Measurements from ENCODE around the gene NUP62.
"Not testable (repeated sequence)": the region's sequence is repeated elsewhere in the genome, so short reads cannot be mapped to it uniquely, and the experiment has no call there.

Gene NUP62

GRCh38 chr19:49929121-49929610, at the start of gene NUP62, which contains the start of gene ATF5:
Gene NUP62, minus strand, starts transcription at chr19:49929504. Its CDS starts 19,697 bp downstream, at chr19:49909807.
Gene ATF5, plus strand, starts transcription at chr19:49929205. Its CDS starts 1,646 bp downstream, at chr19:49930851.
- DNase-seq = peak; percentile 71

- DNase-seq = no peak
Measured at GRCh38 chr19:49978324-49978723, 49.0 kb upstream of the NUP62 start.

GRCh38 chr19:49977881-49978280, 48.6 kb upstream of the NUP62 start:
- no peak for DNase-seq

GRCh38 chr19:49977076-49977475, 47.8 kb upstream of the NUP62 start:
- no peak for DNase-seq

GRCh38 chr19:49976496-49976895, 47.2 kb upstream of the NUP62 start:
- no peak for DNase-seq

- DNase-seq = no peak
Measured at GRCh38 chr19:49975051-49975450, 45.7 kb upstream of the NUP62 start.

- DNase-seq = no peak
Measured at GRCh38 chr19:49973987-49974386, 44.7 kb upstream of the NUP62 start.

- DNase-seq = no peak
Measured at GRCh38 chr19:49972841-49973240, 43.5 kb upstream of the NUP62 start.

- DNase-seq = no peak
Measured at GRCh38 chr19:49971991-49972411, 42.7 kb upstream of the NUP62 start.

GRCh38 chr19:49969355-49969754, 40.1 kb upstream of the NUP62 start:
- not testable (repeated sequence) for DNase-seq

- no peak for DNase-seq
Measured at GRCh38 chr19:49968279-49968922, 39.1 kb upstream of the NUP62 start.

- not testable (repeated sequence) for DNase-seq
Measured at GRCh38 chr19:49960980-49961379, 31.7 kb upstream of the NUP62 start, which contains the start of gene SIGLEC11. Gene SIGLEC11, minus strand, starts transcription at chr19:49961172. Its CDS starts 91 bp downstream, at chr19:49961081.

GRCh38 chr19:49959892-49960291, 30.6 kb upstream of the NUP62 start:
- DNase-seq = not testable (repeated sequence)

- not testable (repeated sequence) for DNase-seq
Measured at GRCh38 chr19:49958596-49958995, 29.3 kb upstream of the NUP62 start.

GRCh38 chr19:49958144-49958543, 28.8 kb upstream of the NUP62 start:
- not testable (repeated sequence) for DNase-seq

GRCh38 chr19:49957262-49957915, 28.1 kb upstream of the NUP62 start:
- DNase-seq = no peak

GRCh38 chr19:49956115-49956495, 26.8 kb upstream of the NUP62 start:
- no peak for DNase-seq

GRCh38 chr19:49954933-49955332, 25.6 kb upstream of the NUP62 start:
- DNase-seq = no peak

GRCh38 chr19:49954092-49954829, 25.0 kb upstream of the NUP62 start:
- DNase-seq = no peak

- no peak for DNase-seq
Measured at GRCh38 chr19:49953416-49953815, 24.1 kb upstream of the NUP62 start.

GRCh38 chr19:49952906-49953305, 23.6 kb upstream of the NUP62 start:
- DNase-seq = no peak

- no peak for DNase-seq
Measured at GRCh38 chr19:49952479-49952836, 23.2 kb upstream of the NUP62 start.

GRCh38 chr19:49951806-49952478, 22.6 kb upstream of the NUP62 start:
- no peak for DNase-seq

Data from HCEC 1CT (cell line).